Activated T-cell treated with anti-CD3 and anti-CD28 coated beads for 1 hour (primary cell): ENCODE measurements around the gene MAGEB6.
"Not testable (repeated sequence)": the region's sequence is repeated elsewhere in the genome, so short reads cannot be mapped to it uniquely, and the experiment has no call there.

Experiments used
- DNase-seq: peaks from one replicate; pipeline ENCODE4 v3.0.0-alpha.2; 2020; ENCODE audit warnings: low read depth

Gene MAGEB6, protein sequence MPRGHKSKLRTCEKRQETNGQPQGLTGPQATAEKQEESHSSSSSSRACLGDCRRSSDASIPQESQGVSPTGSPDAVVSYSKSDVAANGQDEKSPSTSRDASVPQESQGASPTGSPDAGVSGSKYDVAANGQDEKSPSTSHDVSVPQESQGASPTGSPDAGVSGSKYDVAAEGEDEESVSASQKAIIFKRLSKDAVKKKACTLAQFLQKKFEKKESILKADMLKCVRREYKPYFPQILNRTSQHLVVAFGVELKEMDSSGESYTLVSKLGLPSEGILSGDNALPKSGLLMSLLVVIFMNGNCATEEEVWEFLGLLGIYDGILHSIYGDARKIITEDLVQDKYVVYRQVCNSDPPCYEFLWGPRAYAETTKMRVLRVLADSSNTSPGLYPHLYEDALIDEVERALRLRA

DNA sequence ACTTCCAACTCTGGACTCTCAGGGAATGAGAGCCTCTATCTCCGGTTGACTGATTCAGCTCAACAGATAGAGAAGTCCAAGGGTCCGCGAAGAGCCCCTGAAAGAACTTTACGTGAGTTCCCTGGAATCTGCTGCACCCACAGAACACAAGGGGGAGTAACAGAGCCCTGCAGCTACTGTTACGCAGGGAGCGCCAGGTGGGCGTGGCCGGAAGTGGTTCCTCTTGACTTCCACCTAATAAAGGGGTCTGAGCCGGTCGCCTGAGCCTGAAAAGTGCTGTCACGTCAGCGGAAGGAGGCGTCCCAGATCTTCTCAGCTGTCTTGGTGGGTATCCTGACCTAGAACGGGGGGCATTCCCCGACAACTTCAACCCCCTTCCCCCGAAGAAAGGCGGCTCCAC lies at the start of gene MAGEB6:
Gene MAGEB6, plus strand, starts transcription at position 237 of the 400 bp plus-strand sequence. CDS start 1,407 bp downstream, outside the sequence.
- DNase-seq = no peak

DNA sequence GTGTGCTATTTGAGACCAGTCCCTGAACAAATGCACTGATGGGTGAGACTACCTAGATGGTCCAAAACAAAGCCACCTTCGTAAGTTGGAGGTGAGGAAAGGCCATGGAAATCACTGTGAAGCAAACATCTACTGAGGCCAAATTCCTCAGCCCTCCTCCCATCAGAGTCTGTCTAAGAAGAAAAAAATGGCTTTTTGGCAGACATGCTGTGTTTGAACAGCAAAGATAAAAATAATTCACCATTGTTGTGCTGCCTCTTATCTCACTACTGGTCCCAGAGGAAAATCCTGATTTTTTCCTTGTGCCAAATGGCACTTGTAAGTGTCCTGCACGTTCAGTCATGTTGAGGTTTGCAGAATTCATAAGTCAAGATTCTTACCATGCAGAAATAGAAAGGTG lies 46.2 kb upstream of the MAGEB6 start:
- no peak for DNase-seq

DNA sequence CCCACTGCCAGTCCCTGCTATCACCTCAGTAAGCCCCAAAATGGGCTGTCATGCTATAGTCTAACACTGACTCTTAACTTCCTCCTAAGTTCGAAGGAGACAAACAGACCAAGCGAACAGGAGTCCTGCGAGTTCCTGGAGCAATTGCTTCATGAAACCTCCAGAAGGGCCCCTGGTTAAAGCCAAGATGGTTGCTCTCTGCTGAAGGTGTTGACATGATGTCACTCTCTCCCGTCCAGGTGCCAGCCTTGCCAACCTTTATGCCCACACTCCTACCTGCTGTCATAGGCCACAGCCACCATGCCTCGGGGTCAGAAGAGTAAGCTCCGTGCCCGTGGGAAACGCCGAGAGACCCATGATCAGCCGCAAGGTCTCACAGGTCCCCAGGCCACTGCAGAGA lies 31.9 kb upstream of the MAGEB6 start, which contains the start of gene MAGEB6B:
Gene MAGEB6B, plus strand, starts transcription at position 301 of the 400 bp plus-strand sequence. Its CDS starts 0 bp downstream, at position 301.
- DNase-seq = no peak

DNA sequence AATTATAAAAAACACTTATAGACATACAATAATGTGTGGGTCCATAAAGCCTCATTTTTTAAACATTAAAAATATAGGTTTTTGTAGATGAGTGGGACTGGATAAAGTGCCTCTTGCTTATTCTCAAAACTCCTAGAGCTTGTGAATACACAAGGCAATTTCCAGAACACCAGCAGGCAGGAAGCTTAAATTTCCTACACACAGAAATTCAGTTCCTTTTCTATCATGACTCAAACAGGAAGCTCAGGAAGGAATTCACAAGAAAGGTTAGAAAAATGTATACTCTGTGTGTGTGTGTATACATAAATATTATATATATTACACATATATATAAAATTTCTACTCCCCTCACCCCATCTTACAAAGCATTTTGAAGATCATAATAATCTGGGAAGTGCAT lies 11.3 kb downstream of the MAGEB6 start:
- no peak for DNase-seq

DNA sequence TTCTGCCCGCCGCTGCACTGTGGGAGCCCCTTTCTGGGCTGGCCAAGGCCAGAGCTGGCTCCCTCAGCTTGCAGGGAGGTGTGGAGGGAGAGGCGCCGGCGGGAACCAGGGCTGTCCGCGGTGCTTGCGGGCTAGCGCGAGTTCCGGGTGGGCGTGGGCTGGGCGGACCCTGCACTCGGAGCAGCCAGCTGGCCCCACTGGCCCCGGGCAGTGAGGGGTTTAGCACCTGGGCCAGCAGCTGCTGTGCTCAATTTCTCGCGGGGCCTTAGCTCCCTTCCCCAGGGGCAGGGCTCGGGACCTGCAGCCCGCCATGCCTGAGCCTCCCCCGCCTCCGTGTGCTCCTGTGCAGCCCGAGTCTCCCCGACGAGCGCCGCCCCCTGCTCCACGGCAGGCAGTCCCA lies 12.5 kb downstream of the MAGEB6 start:
- not testable (repeated sequence) for DNase-seq

DNA sequence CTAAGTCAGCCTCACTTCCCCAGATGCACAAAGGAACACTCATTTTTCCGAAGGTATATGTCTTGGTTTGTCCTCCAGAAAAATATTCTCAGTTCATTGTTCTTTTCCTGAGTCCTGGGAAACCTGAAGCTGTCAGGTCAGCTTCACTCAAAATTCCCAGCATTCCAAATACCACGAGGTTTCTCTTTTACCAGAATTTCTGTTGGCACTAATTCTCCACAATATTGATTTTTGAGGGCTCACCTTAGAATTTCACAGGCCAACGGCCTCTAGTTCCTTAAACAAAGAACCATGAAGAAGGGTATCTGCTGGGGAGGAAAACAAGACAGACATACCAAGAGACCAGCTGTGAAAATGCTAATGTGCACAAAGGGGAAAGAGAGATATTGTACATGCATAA lies 15.8 kb downstream of the MAGEB6 start:
- DNase-seq = no peak

DNA sequence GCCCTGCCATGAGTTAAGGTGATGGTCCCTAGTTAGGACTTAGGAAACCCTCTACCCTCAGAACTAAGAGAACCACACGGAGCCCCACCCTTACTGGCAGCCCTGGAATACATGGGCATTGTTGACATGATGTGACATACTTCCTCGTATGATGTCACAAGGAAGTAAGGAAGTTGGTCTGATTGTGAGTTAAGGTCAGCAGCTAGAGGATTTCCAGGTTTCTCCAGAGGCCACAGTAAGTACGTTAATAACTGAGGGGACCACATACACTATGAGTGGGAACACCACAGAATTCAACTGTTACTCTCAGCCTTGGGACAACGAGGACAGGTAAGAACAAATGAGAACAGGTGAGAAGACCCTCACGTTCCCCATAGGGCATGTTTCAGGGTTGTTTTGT lies 23.6 kb downstream of the MAGEB6 start, which contains the start of gene MAGEB5:
Gene MAGEB5, plus strand, starts transcription at position 301 of the 400 bp plus-strand sequence. CDS start 1,133 bp downstream, outside the sequence.
- DNase-seq = no peak

DNA sequence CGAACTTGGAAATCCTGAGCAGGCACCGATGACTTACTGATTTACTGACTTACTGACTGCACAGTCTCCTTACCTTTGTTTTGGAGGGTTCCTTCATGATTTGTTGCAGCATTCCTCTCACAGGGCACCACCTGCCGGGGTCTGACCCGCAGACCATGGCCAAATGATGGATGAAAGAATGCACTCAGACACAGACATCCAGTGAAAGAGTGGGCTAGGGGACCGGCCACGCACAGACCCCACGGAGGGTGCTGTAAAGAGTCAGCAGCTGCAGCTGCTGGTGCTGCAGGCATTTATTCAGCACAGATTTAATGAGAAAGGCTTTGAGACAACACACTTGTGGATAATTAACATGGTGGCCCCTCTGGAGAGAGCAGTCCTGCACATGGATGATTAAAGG lies 27.1 kb downstream of the MAGEB6 start:
- no peak for DNase-seq

DNA sequence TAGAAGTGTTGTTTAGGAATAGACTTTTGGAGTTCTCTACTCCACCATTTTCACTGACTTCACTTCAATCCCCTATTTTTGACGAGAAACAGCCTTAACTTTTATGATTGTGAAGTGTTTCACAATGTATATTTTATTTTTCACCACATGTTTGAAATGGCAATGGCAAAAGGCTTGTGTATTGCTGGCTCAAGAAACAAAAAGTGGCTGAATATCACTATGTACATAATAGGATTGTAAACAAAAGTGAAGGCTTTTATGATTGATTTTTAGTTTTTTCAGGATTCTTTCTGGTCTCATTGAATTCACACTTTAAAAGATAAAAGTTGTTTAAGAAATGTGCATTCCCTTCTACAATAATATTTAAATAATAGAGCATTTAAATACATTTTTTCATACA lies 41.9 kb downstream of the MAGEB6 start:
- no peak for DNase-seq
